IPS-18c (cell line): Measurements from ENCODE around the gene IGF1R.

Source experiments
- H3K4me3 ChIP-seq: 2 replicates; pipeline ENCODE4 v1.7.0; 2013; ENCODE audit warnings: low read depth, mild to moderate bottlenecking, low read length, moderate library complexity; ENCODE audit not compliant: insufficient read depth
- H3K9me3 ChIP-seq: one replicate; pipeline ENCODE4 v1.6.1; 2013; ENCODE audit warnings: mild to moderate bottlenecking, low read length, moderate library complexity; ENCODE audit not compliant: control insufficient read depth, insufficient read depth

IGF1R gene

DNA sequence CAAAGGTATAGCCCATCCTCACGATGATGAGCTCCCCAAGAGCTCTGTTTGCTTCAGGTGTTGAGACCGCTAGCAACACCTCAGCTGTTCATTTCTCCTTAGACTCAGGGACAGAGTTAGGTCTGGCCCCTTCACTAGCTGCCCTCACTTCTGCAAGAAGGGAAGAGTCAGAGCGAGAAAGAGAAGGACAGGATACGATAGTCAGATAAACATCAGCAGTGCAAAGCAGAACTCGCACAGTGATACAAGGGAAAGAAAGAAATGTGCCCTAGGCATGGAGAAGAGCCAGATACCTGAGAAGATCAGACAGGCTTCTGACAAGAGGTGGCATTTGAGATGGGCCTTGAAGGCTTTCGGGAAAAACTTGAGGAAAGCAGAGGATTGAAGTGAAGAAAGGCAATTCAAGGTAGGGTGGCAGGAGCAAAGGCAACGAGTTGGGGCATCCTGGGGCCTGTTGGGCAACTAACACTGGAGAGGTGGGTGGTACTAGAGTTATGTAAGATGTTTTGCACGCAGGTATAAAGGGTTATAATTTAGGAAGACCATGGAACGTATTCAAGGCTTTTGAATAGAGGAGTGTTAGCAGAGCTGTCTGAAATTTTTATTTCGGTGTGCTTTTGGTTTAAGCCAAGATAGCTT is 253.2 kb downstream of the IGF1R start:
- Histone ChIP-seq H3K9me3 (no peaks in the 10 kb centered on the region), H3K4me3 (no peak overlapping the region)

DNA sequence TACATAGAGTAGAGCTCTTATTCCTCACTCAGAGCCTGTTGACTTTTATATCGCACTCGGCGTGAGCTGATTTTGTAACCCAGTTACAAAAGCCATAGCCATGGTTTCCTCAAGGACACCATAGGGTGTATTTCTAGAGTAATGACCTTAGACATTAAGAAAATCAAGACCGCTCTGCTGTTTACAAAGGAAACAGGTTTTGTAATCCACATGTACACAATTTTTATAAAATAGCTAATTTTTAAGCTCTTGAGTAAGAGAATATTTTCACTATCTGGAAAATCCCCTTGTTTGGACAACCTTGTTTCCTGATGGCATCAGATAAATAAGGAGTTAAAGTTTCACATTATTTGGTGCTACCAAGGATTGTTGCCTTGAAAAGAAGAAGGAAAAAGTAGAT is 254.6 kb downstream of the IGF1R start:
- H3K9me3 ChIP-seq: no peaks in the 10 kb centered on the region

DNA sequence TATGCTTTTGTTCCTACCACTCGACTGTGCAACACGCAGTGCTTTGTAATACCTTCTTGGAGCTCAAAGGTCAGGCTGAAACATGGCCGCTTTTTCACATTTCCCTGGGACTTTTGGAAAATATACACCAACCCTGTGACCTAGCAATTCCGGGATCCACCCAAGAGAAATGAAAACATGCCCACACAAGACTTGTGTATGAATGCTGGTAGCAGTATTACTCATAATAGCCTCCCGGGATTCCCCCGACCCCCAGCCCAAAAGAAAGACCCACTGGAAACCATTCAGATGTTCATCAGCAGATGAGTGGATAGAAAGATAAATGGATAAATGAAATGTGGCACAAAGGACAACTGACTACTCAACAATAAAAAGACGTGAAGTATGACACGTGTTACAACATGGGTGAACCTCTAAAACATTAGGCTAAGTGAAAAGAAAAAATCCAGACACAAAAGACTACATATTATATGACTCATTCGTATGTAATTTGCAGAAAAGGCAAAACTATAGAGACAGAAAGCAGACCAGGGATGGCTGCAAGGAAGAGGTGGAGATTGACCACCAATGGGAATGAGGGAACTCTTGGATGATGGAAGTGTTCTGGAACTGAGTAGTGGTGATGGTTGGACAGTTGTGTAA is 255.2 kb downstream of the IGF1R start:
- H3K4me3 ChIP-seq: no peak overlapping the region
- no peaks in the 10 kb centered on the region for H3K9me3 ChIP-seq

More for the DNA sequence above, 254.6 kb downstream of the IGF1R start:
- H3K4me3 ChIP-seq: no peak overlapping the region

DNA sequence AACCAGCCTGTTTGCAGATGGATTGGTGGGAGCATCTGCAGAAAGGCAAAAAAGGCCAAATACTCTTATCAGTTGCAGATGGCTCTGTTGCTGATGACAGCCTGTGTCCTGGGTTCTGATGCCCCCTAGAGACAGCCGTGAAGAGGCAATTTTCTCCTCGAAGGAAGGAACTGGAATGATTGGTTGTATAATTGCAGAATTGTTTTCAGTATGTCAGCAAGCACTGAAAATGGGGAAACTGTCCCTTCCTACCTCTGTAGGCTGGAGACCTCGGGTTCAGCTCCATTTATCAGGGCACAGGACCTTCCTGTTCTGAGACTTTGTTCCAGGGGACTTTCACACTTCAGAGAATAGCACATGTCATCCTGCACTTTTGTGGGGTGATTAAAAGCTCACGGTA is 256.2 kb downstream of the IGF1R start:
- Histone ChIP-seq H3K9me3 (no peaks in the 10 kb centered on the region), H3K4me3 (no peak overlapping the region)

DNA sequence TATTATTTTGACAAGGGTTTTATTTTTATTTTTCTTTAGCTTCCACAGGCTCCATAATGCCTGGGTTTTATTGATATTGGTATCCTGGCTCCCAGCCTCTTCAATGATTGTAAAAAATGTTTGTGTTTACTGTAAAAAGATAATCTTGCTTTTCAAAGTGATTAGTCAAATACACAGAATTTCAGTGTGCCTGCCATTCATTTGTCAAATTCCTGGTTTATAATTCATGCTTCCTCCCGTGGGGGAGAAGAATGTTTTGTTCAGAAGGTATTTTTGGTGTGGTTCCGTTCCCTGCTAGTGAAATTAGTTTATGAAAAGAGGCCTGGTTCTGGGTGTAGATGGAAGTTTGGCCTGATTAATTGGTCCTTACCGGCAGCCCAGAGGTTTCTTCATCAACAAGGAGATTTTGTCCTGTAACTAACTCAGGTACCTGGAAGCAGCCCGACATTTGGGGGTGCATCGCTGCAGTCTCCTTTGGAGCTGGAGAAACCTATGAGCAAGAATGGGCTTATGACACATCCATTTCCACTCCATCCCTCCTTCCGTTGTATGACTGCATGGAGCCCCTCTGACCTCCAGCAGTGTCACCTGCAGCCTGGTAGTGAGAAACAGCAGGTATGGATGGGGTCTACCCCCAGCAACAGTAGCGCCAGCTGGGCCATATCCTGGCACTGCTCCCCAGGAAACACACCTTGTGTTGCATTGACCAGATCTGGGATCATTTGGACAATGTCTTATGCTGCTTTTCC is 257.8 kb downstream of the IGF1R start:
- H3K9me3 ChIP-seq: no peaks in the 10 kb centered on the region
- no peak overlapping the region for H3K4me3 ChIP-seq

DNA sequence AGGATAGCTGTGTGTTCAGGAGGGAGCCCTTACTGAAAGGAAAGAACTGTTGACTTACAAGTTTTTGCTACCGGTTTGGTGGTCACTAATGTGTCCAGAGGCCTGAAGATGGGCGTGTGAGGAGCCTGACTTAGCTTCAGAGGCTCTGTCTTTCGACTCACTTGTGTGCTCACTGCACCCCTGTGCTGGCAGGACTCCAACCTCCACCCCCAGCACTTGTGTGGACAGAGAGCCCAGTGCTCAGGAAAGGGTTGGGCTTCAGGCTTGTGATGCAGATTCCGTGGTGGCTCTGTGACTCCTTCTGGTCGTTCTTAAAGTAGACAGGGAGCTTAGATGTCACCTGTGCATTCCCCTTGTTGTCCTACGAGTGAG is 258.4 kb downstream of the IGF1R start:
- H3K9me3 ChIP-seq: no peaks in the 10 kb centered on the region

DNA sequence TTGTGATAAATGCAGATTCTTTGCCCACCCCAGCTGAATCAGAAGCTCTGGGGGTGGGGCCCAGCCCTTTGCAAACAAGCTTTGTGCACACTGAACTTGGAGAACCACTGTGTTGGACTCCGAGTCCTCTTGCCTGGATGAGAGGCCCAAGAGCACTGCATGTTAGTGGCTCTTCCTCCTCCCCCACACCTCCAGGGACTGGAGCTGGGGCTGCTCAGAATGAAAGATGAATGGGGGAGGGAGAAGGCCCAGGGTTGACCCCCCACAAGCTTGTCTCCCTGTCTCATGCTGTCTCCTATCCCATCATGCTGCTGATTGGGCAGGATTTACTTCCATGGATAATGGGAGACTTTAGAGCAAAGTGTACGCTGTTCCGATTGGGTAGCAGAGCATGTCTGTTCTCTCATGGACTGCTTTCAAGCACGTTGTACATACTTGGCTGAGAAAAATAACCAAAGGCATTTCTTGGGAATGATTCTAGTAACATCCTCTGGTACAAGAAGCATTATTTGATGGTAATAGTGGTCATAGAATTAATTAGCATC is 259.7 kb downstream of the IGF1R start:
- H3K4me3 ChIP-seq: no peak overlapping the region
- H3K9me3 ChIP-seq: no peaks in the 10 kb centered on the region

More for the DNA sequence above, 258.4 kb downstream of the IGF1R start:
- no peak overlapping the region for H3K4me3 ChIP-seq

DNA sequence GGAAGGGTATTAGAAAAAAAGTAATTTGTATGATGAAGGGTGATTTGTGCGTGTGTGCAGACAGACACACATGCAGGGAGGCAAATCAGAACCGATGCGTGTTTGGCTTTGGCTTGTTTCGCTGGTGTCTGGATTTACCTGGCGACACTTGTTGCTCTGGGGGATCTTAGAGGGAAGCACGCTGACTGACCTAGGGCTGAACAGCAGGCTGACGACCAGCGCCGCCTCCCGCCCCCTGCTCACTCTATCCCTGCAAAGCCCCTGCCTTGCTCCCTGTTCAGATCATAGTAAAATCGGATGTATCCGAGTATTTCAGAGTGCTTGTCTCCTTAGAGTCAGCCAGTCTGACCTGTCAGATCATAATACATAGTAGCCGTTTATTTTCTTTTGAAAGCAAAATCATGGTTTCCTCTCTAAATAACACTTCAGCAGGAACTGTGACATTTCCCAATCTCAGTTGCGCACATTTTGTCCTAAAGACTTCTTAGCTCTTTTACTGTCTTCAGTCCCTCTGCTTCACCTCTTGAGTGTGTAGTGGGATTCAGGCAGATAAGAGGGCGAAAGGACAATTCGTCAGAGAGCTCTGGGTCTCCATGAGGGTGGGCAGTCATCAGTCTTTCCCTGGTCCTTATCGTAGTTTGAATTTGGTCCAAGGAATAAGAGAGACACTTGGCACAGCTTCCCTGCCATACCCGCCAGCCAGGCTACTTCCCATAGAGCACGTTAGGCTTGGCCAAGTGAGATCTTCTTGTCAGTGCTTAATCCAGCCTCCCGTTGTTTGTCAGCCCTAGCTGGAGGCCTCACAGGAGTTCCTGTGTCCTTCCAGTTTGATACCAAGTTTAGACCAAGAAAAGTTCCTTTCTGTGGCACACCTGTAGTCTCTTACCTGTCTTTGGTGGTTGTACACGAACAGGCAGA is 261.9 kb downstream of the IGF1R start:
- no peaks in the 10 kb centered on the region for H3K9me3 ChIP-seq
- H3K4me3 ChIP-seq: no peak overlapping the region

DNA sequence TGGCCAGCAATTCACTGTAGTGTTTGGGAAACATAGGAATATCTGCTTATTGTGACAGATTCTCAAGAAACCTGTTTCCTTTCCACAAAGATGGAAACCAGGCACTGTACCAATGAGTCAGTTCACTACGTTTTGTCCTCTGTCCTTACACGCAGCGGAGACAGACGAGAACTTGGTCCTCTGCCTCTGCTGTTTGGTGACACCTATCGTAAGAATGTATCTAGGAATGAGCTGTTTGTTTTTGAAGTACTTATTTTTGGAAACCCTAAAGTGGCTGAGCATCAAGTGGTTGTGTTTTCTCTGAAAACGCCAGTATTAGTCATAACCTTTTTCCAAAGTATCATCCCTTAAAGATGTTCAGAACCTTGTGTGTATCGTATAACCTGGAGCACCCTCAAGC is 266.3 kb downstream of the IGF1R start:
- H3K9me3 ChIP-seq: no peaks in the 10 kb centered on the region

DNA sequence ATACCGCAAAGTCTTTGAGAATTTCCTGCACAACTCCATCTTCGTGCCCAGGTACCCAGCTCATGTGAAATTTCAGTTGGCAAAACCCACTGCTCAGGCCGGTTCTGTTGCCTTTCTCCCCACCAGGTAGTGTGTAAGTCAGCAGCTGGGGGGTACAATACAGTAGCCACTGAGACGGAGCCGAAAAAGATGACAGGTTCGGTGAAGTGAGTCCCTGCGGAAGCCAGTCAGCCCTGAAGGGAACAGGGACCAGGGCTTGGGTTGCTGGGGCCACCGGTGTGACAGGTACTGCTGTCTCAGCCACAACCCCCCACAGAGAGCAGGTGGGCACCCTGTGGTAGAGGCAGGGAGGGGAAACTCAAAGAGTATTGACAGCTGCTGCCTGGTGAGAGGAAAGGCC is 268.5 kb downstream of the IGF1R start:
- Histone ChIP-seq H3K4me3 (no peak overlapping the region), H3K9me3 (no peaks in the 10 kb centered on the region)

More for the DNA sequence above, 266.3 kb downstream of the IGF1R start:
- H3K4me3 ChIP-seq: no peak overlapping the region

DNA sequence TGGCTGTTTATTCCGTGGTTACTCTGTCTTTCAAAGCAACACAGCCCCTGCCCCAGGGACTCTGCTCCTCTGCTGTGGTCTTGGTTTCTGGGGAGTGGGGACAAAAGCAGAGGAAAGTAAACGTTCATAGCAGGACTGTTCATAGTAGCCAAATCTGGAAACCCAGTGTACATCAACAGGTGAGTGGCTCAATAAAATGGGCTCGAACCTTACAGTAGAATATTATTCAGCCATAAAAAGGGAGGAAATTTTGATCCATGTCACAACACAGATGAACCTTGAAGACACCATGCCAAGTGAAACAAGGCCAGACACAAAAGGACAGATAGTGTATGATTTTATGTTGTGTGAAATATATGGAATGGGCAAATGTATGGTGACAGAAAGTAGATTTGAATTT is 269.1 kb downstream of the IGF1R start:
- Histone ChIP-seq H3K9me3 (no peaks in the 10 kb centered on the region), H3K4me3 (no peak overlapping the region)

DNA sequence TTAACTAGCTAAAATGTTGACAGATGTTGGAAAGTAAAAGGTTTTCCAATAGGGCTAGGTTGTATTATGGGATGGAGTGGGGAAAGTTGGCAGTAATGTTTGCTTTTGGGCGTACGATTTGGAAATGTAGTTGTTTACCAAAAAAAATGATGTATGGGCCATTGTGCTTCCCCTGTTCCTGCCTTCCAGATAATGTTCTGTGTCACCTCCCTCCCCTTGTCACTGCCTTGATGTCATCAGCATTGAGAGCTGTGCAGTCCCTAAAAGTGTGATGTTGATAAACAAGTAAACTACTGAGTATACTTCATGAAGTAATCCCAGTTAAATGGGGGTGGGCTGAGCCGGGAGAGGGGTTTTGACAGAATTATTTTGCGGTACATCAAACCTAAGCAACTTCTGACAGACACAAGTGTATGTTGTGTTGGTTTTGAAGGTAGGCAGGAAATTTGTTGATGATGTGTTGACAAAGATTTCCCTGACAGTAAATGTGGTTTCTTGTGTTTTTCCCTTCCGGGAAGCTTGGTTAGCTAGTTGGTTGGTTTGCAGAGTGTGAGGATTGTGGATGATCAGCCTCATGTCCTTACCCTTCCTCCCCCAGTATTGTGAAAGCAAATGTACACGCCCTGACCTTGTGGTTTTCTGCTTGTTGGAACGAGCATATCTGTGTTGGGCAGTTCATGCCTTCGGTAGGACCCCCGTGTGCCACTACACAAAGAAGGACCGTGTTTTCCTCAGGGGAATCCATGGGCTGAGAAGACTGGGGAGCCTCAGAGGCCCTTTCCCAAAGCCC is 271.9 kb downstream of the IGF1R start:
- H3K9me3 ChIP-seq: no peaks in the 10 kb centered on the region
- no peak overlapping the region for H3K4me3 ChIP-seq

DNA sequence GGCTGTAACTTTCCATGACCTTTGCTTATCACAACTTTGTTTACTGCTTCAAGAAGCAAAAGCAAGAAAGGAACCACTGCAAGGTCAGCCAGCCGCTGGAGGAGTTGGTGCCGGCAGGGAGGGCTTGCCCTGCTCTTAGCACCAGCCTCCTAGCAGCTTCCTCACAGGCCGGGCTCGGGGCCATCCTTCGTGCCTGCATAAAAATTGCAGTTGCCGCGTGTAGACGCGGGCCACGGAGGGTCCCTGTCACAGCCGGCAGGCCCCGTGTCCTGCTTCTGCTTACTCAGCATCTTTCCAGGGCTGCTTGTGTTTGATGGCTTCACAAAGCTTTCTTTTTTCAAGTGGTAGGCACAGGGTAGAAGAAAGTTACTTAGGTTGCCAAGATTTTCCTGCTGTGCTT is 274.8 kb downstream of the IGF1R start:
- no peaks in the 10 kb centered on the region for H3K9me3 ChIP-seq

DNA sequence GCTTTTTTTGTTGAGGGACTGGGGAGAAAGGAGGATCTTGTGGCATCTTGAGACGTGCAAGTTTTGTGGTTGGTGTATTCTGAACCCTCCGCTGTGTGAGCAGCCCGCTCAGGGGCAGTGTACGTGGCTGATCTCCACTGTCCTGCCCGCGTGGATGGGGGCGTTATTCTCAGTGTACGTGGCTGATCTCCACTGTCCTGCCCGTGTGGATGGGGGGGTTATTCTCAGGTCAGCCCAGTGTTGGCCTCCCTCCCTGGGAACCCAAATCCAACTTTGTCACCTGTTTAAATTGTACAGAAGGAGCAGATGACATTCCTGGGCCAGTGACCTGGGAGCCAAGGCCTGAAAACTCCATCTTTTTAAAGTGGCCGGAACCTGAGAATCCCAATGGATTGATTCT is 275.2 kb downstream of the IGF1R start:
- Histone ChIP-seq H3K9me3 (no peaks in the 10 kb centered on the region), H3K4me3 (no peak overlapping the region)

More for the DNA sequence above, 274.8 kb downstream of the IGF1R start:
- no peak overlapping the region for H3K4me3 ChIP-seq

DNA sequence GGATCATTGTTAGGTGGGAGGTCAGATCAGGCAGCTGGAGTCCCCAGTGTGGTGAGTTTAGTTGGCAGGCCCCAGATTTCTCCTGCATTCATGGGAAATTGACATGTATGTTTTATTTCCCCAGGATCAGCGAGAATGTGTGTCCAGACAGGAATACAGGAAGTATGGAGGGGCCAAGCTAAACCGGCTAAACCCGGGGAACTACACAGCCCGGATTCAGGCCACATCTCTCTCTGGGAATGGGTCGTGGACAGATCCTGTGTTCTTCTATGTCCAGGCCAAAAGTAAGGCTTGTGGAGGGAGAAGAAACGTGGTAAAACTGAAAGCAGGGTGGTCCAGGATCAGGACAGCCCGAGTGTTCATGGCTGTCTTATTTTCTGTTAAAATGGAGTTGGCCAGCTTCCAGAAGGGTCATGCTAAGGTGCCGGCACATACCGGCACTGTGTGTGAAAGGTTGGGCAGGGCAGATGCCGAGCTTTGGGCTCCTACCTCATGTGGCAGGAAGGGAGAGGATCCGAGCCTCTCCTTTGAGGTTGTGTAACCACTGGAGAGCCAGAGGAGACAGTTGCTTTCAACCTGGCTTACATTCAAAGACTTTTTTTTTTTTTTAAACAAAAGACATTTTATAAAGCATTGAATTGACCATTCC is 276.2 kb downstream of the IGF1R start:
- Histone ChIP-seq H3K4me3 (no peak overlapping the region), H3K9me3 (no peaks in the 10 kb centered on the region)

DNA sequence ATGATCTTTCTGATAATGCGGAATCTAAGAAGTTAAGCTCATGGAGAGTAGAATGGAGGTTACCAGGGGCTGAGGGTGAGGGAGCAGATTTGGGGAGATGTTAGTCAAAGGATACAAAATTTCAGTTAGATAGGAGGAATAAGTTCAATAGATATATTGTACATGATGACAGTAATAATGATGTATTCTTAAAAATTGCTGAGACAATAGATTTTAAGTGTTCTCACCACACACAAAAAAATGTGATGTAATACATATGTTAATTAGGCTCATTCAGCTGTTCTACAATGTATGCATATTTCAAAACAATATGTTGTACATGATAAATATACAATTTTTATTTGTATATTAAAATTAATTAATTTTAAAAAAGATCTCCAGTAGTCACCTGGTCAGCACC is 277.9 kb downstream of the IGF1R start:
- Histone ChIP-seq H3K9me3 (no peaks in the 10 kb centered on the region), H3K4me3 (no peak overlapping the region)
